Keratinocyte (primary cell): ENCODE measurements around the gene ZNF831. TPM values are rescaled to one million over a fixed set of nuclear protein-coding genes. Genes with fewer than 3 reads are reported as not detected.

Source experiments
- DNase-seq: peaks from one replicate; pipeline ENCODE4 v3.0.0-alpha.2; 2011; ENCODE audit warnings: low read depth, missing footprints, low spot score
- FAIRE-seq: peaks from 2 replicates; lab custom pipeline; 2011; peaks lifted over from hg19 to GRCh38; lab: Jason Lieb, UNC
- H2AFZ ChIP-seq: 2 replicates; pipeline ENCODE4 v1.6.0; 2012; ENCODE audit warnings: low read length, control low read depth, inconsistent platforms; ENCODE audit not compliant: control insufficient read depth
- H3K27ac ChIP-seq: 2 replicates; pipeline ENCODE4 v1.5.1; 2011; ENCODE audit warnings: low read length; ENCODE audit not compliant: control insufficient read depth, insufficient read depth
- H3K27me3 ChIP-seq: 3 replicates; pipeline ENCODE4 v1.6.0; 2011; ENCODE audit warnings: low read length; ENCODE audit not compliant: control insufficient read depth, insufficient read depth; ENCODE audit errors: extremely low read depth
- H3K36me3 ChIP-seq, 2 experiments: 2 replicates in 1 of 2; 3 replicates in 1 of 2; pipeline ENCODE4 v1.5.1; 2011; ENCODE audit warnings: low read length in 2 of 2, mild to moderate bottlenecking in 1 of 2; ENCODE audit not compliant: control insufficient read depth in 2 of 2, insufficient read depth in 2 of 2; ENCODE audit errors: extremely low read depth in 1 of 2
- H3K4me1 ChIP-seq: 3 replicates; pipeline ENCODE4 v1.5.1; 2011; ENCODE audit warnings: low read length; ENCODE audit not compliant: control insufficient read depth, insufficient read depth; ENCODE audit errors: extremely low read depth
- H3K4me2 ChIP-seq: 3 replicates; pipeline ENCODE4 v1.6.0; 2011; ENCODE audit warnings: low read depth, low read length; ENCODE audit not compliant: control insufficient read depth, insufficient read depth; ENCODE audit errors: extremely low read depth
- H3K4me3 ChIP-seq, 3 experiments: fragments of 200-600 bp in 1 of 3; sonication (generic) in 1 of 3; 2 replicates in 2 of 3; 3 replicates in 1 of 3; pipeline ENCODE4 v1.5.1; 2011 to 2016; ENCODE audit warnings: low read length in 3 of 3, mild to moderate bottlenecking in 3 of 3, control low read depth in 2 of 3, inconsistent platforms in 1 of 3, low read depth in 1 of 3, mixed read lengths in 1 of 3, mixed run types in 1 of 3, moderate library complexity in 1 of 3; ENCODE audit not compliant: control insufficient read depth in 2 of 3, insufficient read depth in 2 of 3; ENCODE audit errors: extremely low read depth in 1 of 3
- H3K79me2 ChIP-seq: 2 replicates; pipeline ENCODE4 v1.6.0; 2012; ENCODE audit warnings: low read length; ENCODE audit not compliant: control insufficient read depth, insufficient read depth
- H3K9ac ChIP-seq: 3 replicates; pipeline ENCODE4 v1.6.0; 2011; ENCODE audit warnings: low read length; ENCODE audit not compliant: control insufficient read depth, insufficient read depth; ENCODE audit errors: extremely low read depth
- H3K9me1 ChIP-seq: 3 replicates; pipeline ENCODE4 v1.6.0; 2011; ENCODE audit warnings: low read length; ENCODE audit not compliant: control insufficient read depth, insufficient read depth; ENCODE audit errors: extremely low read depth
- H3K9me3 ChIP-seq: 2 replicates; pipeline ENCODE4 v1.5.1; 2012; ENCODE audit warnings: low read depth, low read length; ENCODE audit not compliant: control insufficient read depth
- H4K20me1 ChIP-seq: 3 replicates; pipeline ENCODE4 v1.6.0; 2011; ENCODE audit warnings: low read length; ENCODE audit not compliant: control insufficient read depth, insufficient read depth; ENCODE audit errors: extremely low read depth
- CTCF ChIP-seq, 3 experiments: IDR thresholded peaks in 1 of 3; conservative IDR thresholded peaks in 1 of 3; optimal IDR thresholded peaks in 1 of 3; 2 replicates in 2 of 3; 3 replicates in 1 of 3; pipeline versions ENCODE3 to v1.5.1; 2011; ENCODE audit warnings: low read length in 3 of 3, mild to moderate bottlenecking in 3 of 3, moderate library complexity in 2 of 3, control low read depth in 1 of 3, inconsistent platforms in 1 of 3; ENCODE audit not compliant: insufficient read depth in 2 of 3; ENCODE audit errors: extremely low read depth in 1 of 3
- EZH2 ChIP-seq: IDR thresholded peaks from one replicate; pipeline ENCODE4 v1.6.1; 2012; ENCODE audit warnings: inconsistent platforms, mild to moderate bottlenecking, low read length, moderate library complexity
- dilution Hi-C: fragments of 300-500 bp; cut with MboI; formaldehyde crosslinking; loops from one replicate; pipeline ENCODE4 v1.7.0; 2020; ENCODE audit warnings: low sequenced_read_pairs; ENCODE audit not compliant: extremely low pct_ligation_motif_present
- polyA plus RNA-seq, 5 experiments: library from polyadenylated mRNA; depleted of rRNA in 3 of 5; stranded (reverse) in 3 of 5; stranded (forward) in 1 of 5; unstranded in 1 of 5; fragments of >200 nt; gene quantifications; 1 replicate in 1 of 5; 2 replicates in 3 of 5; 3 replicates in 1 of 5; pipeline versions ENCODE4 v1.2.1 to v1.2.3, GENCODE V29; 2011 to 2012; ENCODE audit warnings: missing spikeins in 2 of 5, low read depth in 1 of 5, low replicate concordance in 1 of 5

The ZNF831 gene
- polyA plus RNA-seq, 1 donor (not counting 4 experiments of a cell fraction or from before 2014, with no cell fraction given) = not detected

DNA sequence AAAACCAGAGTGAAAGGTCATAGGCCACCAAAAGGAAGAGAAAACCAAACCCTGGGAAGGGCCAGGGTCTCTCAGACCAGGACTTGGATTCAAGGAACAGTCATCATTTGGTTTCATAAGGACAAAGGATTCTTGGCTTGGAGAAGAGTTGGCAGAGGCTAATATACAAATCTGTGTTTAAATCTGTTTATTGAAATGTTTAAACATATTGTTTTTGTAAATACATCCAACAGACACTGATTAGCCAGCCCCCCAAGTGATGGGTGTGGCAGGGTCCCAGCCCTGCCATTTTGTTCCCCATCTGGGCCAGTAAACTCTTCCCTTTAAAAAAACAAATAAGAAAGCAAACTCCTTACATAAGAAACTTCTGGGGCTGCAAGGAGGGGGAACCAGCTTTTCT is 6.1 kb upstream of the ZNF831 start:
- Histone ChIP-seq H3K9ac (no peak overlapping the region), H3K79me2 (no peaks in the 10 kb centered on the region), H2AFZ (no peak overlapping the region), H3K9me1 (no peaks in the 10 kb centered on the region), H3K4me2 (no peak overlapping the region), H3K4me3 (no peak overlapping the region), H4K20me1 (no peaks in the 10 kb centered on the region), H3K9me3 (no peaks in the 10 kb centered on the region), H3K36me3 (no peaks in the 10 kb centered on the region), H3K27me3 (peaks cover 36% of the 10 kb centered on the region), H3K4me1 (no peaks in the 10 kb centered on the region), H3K27ac (no peak overlapping the region)
- no peak for TF ChIP-seq EZH2
- TF ChIP-seq CTCF (optimal IDR thresholded peaks at IDR 0.05 in 1 of 3, IDR thresholded peaks at IDR 0.05 in 1 of 3, conservative IDR thresholded peaks at IDR 0.05 in 1 of 3; ENCODE audit: extremely low read depth in 1 of 3, insufficient read depth in 2 of 3, low read length in 3 of 3) = no peak
- no peak for DNase-seq
- dilution Hi-C loops = no loop called here
- no peak for FAIRE-seq

DNA sequence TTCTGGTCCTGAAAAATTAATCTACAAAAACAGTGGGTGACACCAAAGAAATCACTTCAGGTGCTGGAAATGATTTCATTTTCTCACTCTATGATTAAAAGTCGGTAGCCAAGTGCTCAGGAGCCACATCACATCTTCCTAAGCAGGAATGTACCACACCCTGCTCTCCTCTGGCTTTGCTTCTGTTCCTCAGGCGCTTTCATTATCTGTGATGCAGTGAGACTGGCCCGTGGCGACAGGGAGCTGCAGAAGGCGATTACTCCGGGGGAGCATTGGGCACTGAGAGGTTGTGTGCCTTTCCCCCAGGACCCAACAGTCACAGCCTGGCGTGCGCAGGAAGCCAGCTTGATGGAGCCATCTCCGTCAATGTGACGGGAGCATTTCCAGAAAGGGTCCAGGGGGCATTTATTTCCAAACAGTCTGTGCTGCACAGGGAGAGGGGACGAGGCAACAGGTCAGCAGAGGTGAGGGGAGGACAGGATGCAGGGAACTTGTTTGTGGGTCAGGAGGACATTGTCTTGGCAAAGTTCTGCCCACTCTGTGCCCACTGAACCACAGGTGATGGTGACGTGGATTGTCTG is 5.6 kb upstream of the ZNF831 start:
- Histone ChIP-seq H3K4me1 (no peaks in the 10 kb centered on the region), H3K79me2 (no peaks in the 10 kb centered on the region), H3K4me2 (no peak overlapping the region), H3K4me3 (no peak overlapping the region), H4K20me1 (no peaks in the 10 kb centered on the region), H3K9ac (no peak overlapping the region), H3K9me3 (no peaks in the 10 kb centered on the region), H3K27me3 (peaks cover 31% of the 10 kb centered on the region), H3K27ac (no peak overlapping the region), H2AFZ (no peak overlapping the region), H3K36me3 (no peaks in the 10 kb centered on the region), H3K9me1 (no peaks in the 10 kb centered on the region)
- FAIRE-seq = no peak
- DNase-seq = no peak
- TF ChIP-seq CTCF (optimal IDR thresholded peaks at IDR 0.05 in 1 of 3, IDR thresholded peaks at IDR 0.05 in 1 of 3, conservative IDR thresholded peaks at IDR 0.05 in 1 of 3; ENCODE audit: extremely low read depth in 1 of 3, insufficient read depth in 2 of 3, low read length in 3 of 3) = no peak
- TF ChIP-seq EZH2 = no peak
- dilution Hi-C loops = no loop called here
